HUES48 (cell line): ENCODE measurements around the gene PFDN1.

Source experiments
- H3K27ac ChIP-seq: one replicate; pipeline ENCODE4 v1.7.0; 2013; ENCODE audit warnings: low read depth, low read length, inconsistent platforms
- H3K27me3 ChIP-seq: 2 replicates; pipeline ENCODE4 v1.6.1; 2013; ENCODE audit warnings: mild to moderate bottlenecking, low read length; ENCODE audit not compliant: control insufficient read depth, insufficient read depth
- H3K36me3 ChIP-seq: 2 replicates; pipeline ENCODE4 v1.6.1; 2013; ENCODE audit warnings: low read length; ENCODE audit not compliant: control insufficient read depth, insufficient read depth
- H3K4me1 ChIP-seq: 2 replicates; pipeline ENCODE4 v1.6.1; 2013; ENCODE audit warnings: mild to moderate bottlenecking, low read length; ENCODE audit not compliant: control insufficient read depth, insufficient read depth
- H3K4me3 ChIP-seq: 2 replicates; pipeline ENCODE4 v1.5.1; 2013; ENCODE audit warnings: mild to moderate bottlenecking, low read depth, low read length
- H3K9ac ChIP-seq: 2 replicates; pipeline ENCODE4 v1.6.1; 2013; ENCODE audit warnings: mild to moderate bottlenecking, low read depth, low read length, moderate library complexity
- H3K9me3 ChIP-seq: 2 replicates; pipeline ENCODE4 v1.6.1; 2013; ENCODE audit warnings: low read length; ENCODE audit not compliant: control insufficient read depth, insufficient read depth

The PFDN1 gene

GRCh38 chr5:140342287-140342686, 39.4 kb upstream of the PFDN1 start:
- Histone ChIP-seq H3K36me3 (no peaks in the 10 kb centered on the region; the same call in 1 of the 2 replicates), H3K9ac (no peak overlapping the region), H3K4me3 (no peak overlapping the region)

GRCh38 chr5:140341591-140341990, 38.7 kb upstream of the PFDN1 start:
- Histone ChIP-seq H3K27me3 (peaks cover 13% of the 10 kb centered on the region), H3K27ac (no peak overlapping the region), H3K9ac (no peak overlapping the region), H3K4me1 (peaks cover 12% of the 10 kb centered on the region), H3K9me3 (no peaks in the 10 kb centered on the region), H3K4me3 (no peak overlapping the region), H3K36me3 (no peaks in the 10 kb centered on the region; the same call in 1 of the 2 replicates)

More at GRCh38 chr5:140342287-140342686, 39.4 kb upstream of the PFDN1 start:
- peaks cover 16% of the 10 kb centered on the region for H3K4me1 ChIP-seq
- H3K27ac ChIP-seq: no peak overlapping the region
- H3K27me3 ChIP-seq: peaks cover 13% of the 10 kb centered on the region
- H3K9me3 ChIP-seq: no peaks in the 10 kb centered on the region

- Histone ChIP-seq H3K27ac (no peak overlapping the region), H3K36me3 (no peaks in the 10 kb centered on the region; the same call in 1 of the 2 replicates), H3K4me1 (peaks cover 10% of the 10 kb centered on the region), H3K4me3 (no peak overlapping the region), H3K9ac (no peak overlapping the region), H3K9me3 (no peaks in the 10 kb centered on the region), H3K27me3 (peaks cover 10% of the 10 kb centered on the region)
These were observed 37.8 kb upstream of the PFDN1 start for GRCh38 chr5:140340605-140341121.

GRCh38 chr5:140339636-140340035, 36.7 kb upstream of the PFDN1 start:
- H3K27me3 ChIP-seq: no peaks in the 10 kb centered on the region
- no peak overlapping the region for H3K4me3 ChIP-seq
- H3K9ac ChIP-seq: no peak overlapping the region
- H3K36me3 ChIP-seq: peaks cover 4% of the 10 kb centered on the region; the same call in 1 of the 2 replicates
- H3K9me3 ChIP-seq: no peaks in the 10 kb centered on the region
- H3K27ac ChIP-seq: no peak overlapping the region
- no peaks in the 10 kb centered on the region for H3K4me1 ChIP-seq

- Histone ChIP-seq H3K9ac (no peak overlapping the region), H3K27ac (no peak overlapping the region), H3K27me3 (no peaks in the 10 kb centered on the region), H3K4me1 (no peaks in the 10 kb centered on the region), H3K4me3 (no peak overlapping the region), H3K9me3 (no peaks in the 10 kb centered on the region), H3K36me3 (peaks cover 7% of the 10 kb centered on the region; the same call in 1 of the 2 replicates)
These were observed 36.0 kb upstream of the PFDN1 start for GRCh38 chr5:140338908-140339307.

GRCh38 chr5:140338336-140338735, 35.4 kb upstream of the PFDN1 start:
- Histone ChIP-seq H3K27ac (no peak overlapping the region), H3K9me3 (no peaks in the 10 kb centered on the region), H3K4me3 (no peak overlapping the region), H3K4me1 (no peaks in the 10 kb centered on the region), H3K27me3 (no peaks in the 10 kb centered on the region), H3K36me3 (peaks cover 13% of the 10 kb centered on the region), H3K9ac (no peak overlapping the region)

GRCh38 chr5:140337880-140338279, 35.0 kb upstream of the PFDN1 start:
- H3K27me3 ChIP-seq: no peaks in the 10 kb centered on the region
- no peaks in the 10 kb centered on the region for H3K9me3 ChIP-seq
- peaks cover 17% of the 10 kb centered on the region for H3K36me3 ChIP-seq
- no peaks in the 10 kb centered on the region for H3K4me1 ChIP-seq
- no peak overlapping the region for H3K9ac ChIP-seq
- H3K4me3 ChIP-seq: no peak overlapping the region
- H3K27ac ChIP-seq: no peak overlapping the region

- Histone ChIP-seq H3K9me3 (no peaks in the 10 kb centered on the region), H3K36me3 (peaks cover 19% of the 10 kb centered on the region), H3K9ac (no peak overlapping the region), H3K4me1 (no peaks in the 10 kb centered on the region), H3K27ac (no peak overlapping the region), H3K4me3 (no peak overlapping the region), H3K27me3 (no peaks in the 10 kb centered on the region)
These were observed 33.5 kb upstream of the PFDN1 start for GRCh38 chr5:140336388-140336787.

GRCh38 chr5:140331638-140332037, 28.7 kb upstream of the PFDN1 start:
- Histone ChIP-seq H3K4me3 (no peak overlapping the region), H3K27me3 (no peaks in the 10 kb centered on the region), H3K4me1 (peaks cover 11% of the 10 kb centered on the region), H3K9ac (no peak overlapping the region), H3K36me3 (peaks cover 19% of the 10 kb centered on the region), H3K9me3 (no peaks in the 10 kb centered on the region), H3K27ac (no peak overlapping the region)

- Histone ChIP-seq H3K4me1 (peaks cover 11% of the 10 kb centered on the region), H3K27me3 (no peaks in the 10 kb centered on the region)
These were observed 27.0 kb upstream of the PFDN1 start for GRCh38 chr5:140329739-140330481.

GRCh38 chr5:140328036-140328764, 25.3 kb upstream of the PFDN1 start:
- no peak overlapping the region for H3K9ac ChIP-seq
- H3K4me3 ChIP-seq: no peak overlapping the region
- no peaks in the 10 kb centered on the region for H3K27me3 ChIP-seq
- peak overlapping the region; percentile 39 for H3K27ac ChIP-seq
- no peaks in the 10 kb centered on the region for H3K9me3 ChIP-seq
- peaks cover 5% of the 10 kb centered on the region; the same call in 1 of the 2 replicates for H3K36me3 ChIP-seq
- H3K4me1 ChIP-seq: peaks cover 13% of the 10 kb centered on the region

More at GRCh38 chr5:140329739-140330481, 27.0 kb upstream of the PFDN1 start:
- H3K36me3 ChIP-seq: peaks cover 16% of the 10 kb centered on the region
- no peaks in the 10 kb centered on the region for H3K9me3 ChIP-seq
- H3K9ac ChIP-seq: no peak overlapping the region
- H3K27ac ChIP-seq: no peak overlapping the region
- no peak overlapping the region for H3K4me3 ChIP-seq
